SU-DHL-6 (cell line): Measurements from ENCODE around the gene ERF.

ENCODE experiments used
- H2AFZ ChIP-seq: fragments of 200-600 bp; sonication (generic); 2 replicates; pipeline ENCODE4 v1.6.1; 2014; ENCODE audit warnings: low read depth, mild to moderate bottlenecking, moderate library complexity, mixed read lengths, antibody characterized with exemption, low read length; ENCODE audit not compliant: severe bottlenecking
- H3F3A ChIP-seq: fragments of 200-600 bp; shearing (Covaris generic); 2 replicates; pipeline ENCODE4 v1.6.0; 2016; ENCODE audit warnings: antibody characterized with exemption, mild to moderate bottlenecking; ENCODE audit not compliant: insufficient read depth
- H3K27ac ChIP-seq: fragments of 200-600 bp; sonication (generic); 2 replicates; pipeline ENCODE4 v1.5.1; 2016; ENCODE audit warnings: low read depth, mild to moderate bottlenecking, low read length, moderate library complexity, mixed read lengths
- H3K27me3 ChIP-seq: fragments of 200-600 bp; sonication (generic), shearing (Covaris generic); 2 replicates; pipeline ENCODE4 v1.6.0; 2014; ENCODE audit warnings: mild to moderate bottlenecking, low read length
- H3K36me3 ChIP-seq: fragments of 200-600 bp; sonication (generic); 2 replicates; pipeline ENCODE4 v1.6.1; 2014; ENCODE audit warnings: mild to moderate bottlenecking, low read length, mixed read lengths
- H3K4me2 ChIP-seq: fragments of 300-600, 200-600 bp; shearing (Covaris generic), sonication (generic); 2 replicates; pipeline ENCODE4 v1.6.0; 2014; ENCODE audit warnings: low read length, low read depth, mild to moderate bottlenecking; ENCODE audit not compliant: poor library complexity, severe bottlenecking
- H3K4me3 ChIP-seq: fragments of 200-600 bp; sonication (generic); 2 replicates; pipeline ENCODE4 v1.5.1; 2014; ENCODE audit warnings: antibody characterized with exemption, low read length, mild to moderate bottlenecking, mixed read lengths; ENCODE audit not compliant: insufficient read depth, poor library complexity, severe bottlenecking
- H3K79me2 ChIP-seq: fragments of 200-600 bp; sonication (generic); 2 replicates; pipeline ENCODE4 v1.6.1; 2014; ENCODE audit warnings: mild to moderate bottlenecking, low read length, moderate library complexity; ENCODE audit not compliant: insufficient read depth
- H3K9ac ChIP-seq: fragments of 200-600 bp; sonication (generic); 2 replicates; pipeline ENCODE4 v1.7.0; 2014; ENCODE audit warnings: mild to moderate bottlenecking, low read length
- H3K9me2 ChIP-seq: fragments of 200-600 bp; sonication (generic); replicated peaks from 2 replicates; pipeline ENCODE4 v1.6.1; 2014; ENCODE audit warnings: low read length; ENCODE audit not compliant: insufficient read depth
- H3K9me3 ChIP-seq: fragments of 200-600 bp; sonication (generic); 2 replicates; pipeline ENCODE4 v1.6.1; 2014; ENCODE audit warnings: low read length, mixed read lengths; ENCODE audit not compliant: insufficient read depth
- H4K20me1 ChIP-seq: fragments of 200-600 bp; sonication (generic); 2 replicates; pipeline ENCODE4 v1.6.1; 2014; ENCODE audit warnings: low read depth, mild to moderate bottlenecking, antibody characterized with exemption, low read length, moderate library complexity, mixed read lengths
- EZH2phosphoT487 ChIP-seq: fragments of 200-600 bp; sonication (generic), shearing (Covaris generic); conservative IDR thresholded peaks from 2 replicates; pipeline ENCODE4 v1.6.1; 2018; ENCODE audit warnings: mild to moderate bottlenecking, antibody characterized with exemption, low read length, moderate library complexity, mixed read lengths
- TF ChIP-seq, protein P1 (sequence below): fragments of 200-600 bp; sonication (generic); IDR thresholded peaks from one replicate; pipeline ENCODE4 v1.5.1; 2017; ENCODE audit warnings: antibody characterized with exemption, mild to moderate bottlenecking, low read length, moderate library complexity; ENCODE audit not compliant: insufficient read depth, poor library complexity, severe bottlenecking

Gene ERF

DNA sequence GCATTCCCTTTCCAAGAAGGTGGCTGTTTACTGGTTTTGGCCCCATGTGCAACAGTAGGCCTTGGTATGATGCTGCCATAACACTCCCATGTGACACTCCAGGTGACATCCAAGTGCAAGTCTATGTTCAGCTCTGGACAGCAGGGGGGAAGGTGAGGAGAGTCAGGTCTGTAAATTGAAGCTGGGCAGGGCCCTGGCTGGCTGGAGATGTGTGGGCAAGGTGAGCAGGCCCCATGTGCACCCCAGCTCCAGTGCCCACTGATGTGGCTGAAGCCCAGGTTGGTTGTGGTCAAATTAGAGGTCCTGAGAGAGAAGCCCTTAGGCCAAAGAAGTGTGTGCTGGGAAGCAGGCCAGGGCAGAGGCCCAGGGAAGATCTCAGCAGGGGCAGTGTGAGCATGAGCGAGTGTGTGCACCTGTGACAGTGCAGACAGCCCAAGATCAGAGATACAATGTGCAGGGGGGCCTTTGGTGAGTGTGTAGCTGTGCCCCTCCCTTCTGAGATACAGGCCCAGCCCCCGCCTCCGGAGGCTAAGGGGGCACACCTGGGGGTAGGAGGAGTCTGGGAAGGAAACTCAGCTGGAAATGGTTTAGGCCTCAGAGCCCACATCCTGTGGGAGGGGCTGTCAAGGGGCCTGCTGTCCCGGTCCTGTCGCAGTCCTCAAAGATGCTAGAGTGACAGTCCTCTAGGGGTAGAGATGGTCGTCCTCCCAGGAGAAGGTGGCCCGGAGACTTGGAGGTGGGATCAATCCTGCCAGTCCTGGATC lies 56.1 kb downstream of the ERF start:
- H3F3A ChIP-seq, result 0 out of 2 replicates have a peak, but pooled peaks cover 4% of the 10 kb centered on the region
- no peak overlapping the region for H3K4me3 ChIP-seq
- H3K36me3 ChIP-seq, result no peaks in the 10 kb centered on the region
- H2AFZ ChIP-seq, result no peak overlapping the region
- no peaks in the 10 kb centered on the region for H3K9me3 ChIP-seq
- H3K9me2 ChIP-seq, result no peaks in the 10 kb centered on the region
- peak overlapping the region; percentile 87 for H3K27ac ChIP-seq
- H3K4me2 ChIP-seq, result peak overlapping the region; percentile 53
- no peaks in the 10 kb centered on the region for H3K79me2 ChIP-seq
- H3K27me3 ChIP-seq, result no peaks in the 10 kb centered on the region
- TF ChIP-seq, protein P1, sequence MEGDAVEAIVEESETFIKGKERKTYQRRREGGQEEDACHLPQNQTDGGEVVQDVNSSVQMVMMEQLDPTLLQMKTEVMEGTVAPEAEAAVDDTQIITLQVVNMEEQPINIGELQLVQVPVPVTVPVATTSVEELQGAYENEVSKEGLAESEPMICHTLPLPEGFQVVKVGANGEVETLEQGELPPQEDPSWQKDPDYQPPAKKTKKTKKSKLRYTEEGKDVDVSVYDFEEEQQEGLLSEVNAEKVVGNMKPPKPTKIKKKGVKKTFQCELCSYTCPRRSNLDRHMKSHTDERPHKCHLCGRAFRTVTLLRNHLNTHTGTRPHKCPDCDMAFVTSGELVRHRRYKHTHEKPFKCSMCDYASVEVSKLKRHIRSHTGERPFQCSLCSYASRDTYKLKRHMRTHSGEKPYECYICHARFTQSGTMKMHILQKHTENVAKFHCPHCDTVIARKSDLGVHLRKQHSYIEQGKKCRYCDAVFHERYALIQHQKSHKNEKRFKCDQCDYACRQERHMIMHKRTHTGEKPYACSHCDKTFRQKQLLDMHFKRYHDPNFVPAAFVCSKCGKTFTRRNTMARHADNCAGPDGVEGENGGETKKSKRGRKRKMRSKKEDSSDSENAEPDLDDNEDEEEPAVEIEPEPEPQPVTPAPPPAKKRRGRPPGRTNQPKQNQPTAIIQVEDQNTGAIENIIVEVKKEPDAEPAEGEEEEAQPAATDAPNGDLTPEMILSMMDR, result no peak
- TF ChIP-seq EZH2phosphoT487, result no peak
- no peaks in the 10 kb centered on the region for H4K20me1 ChIP-seq
- peak overlapping the region; percentile 50 for H3K9ac ChIP-seq
